Spleen (tissue), 13 donors: Measurements from ENCODE around the gene PRLH. TPM values are rescaled to one million over a fixed set of nuclear protein-coding genes. Genes with fewer than 3 reads are reported as not detected.
A peak's percentile ranks its signal among the peaks of the same experiment; 100 is the strongest.

ENCODE experiments used
- DNase-seq: peaks from one replicate; pipeline ENCODE4 v3.0.0-alpha.2; 2020
- H3K27ac ChIP-seq, 8 donors: fragments of 200-600 bp; sonication (generic) in 7 of 8; 1 replicate in 4 of 8; 2 replicates in 4 of 8; pipeline versions ENCODE4 v1.5.0 to v1.8.0; 2016 to 2021; ENCODE audit warnings: inconsistent platforms in 4 of 8, mild to moderate bottlenecking in 4 of 8, moderate library complexity in 1 of 8
- H3K27me3 ChIP-seq, 7 donors: fragments of 200-600 bp; sonication (generic) in 6 of 7; replicated peaks in 1 of 7; 1 replicate in 4 of 7; 2 replicates in 3 of 7; pipeline versions ENCODE4 v1.5.0 to v1.8.0; 2016 to 2021; ENCODE audit warnings: inconsistent platforms in 3 of 7, mild to moderate bottlenecking in 1 of 7
- H3K36me3 ChIP-seq, 6 donors: fragments of 200-600 bp; sonication (generic) in 5 of 6; 1 replicate in 4 of 6; 2 replicates in 2 of 6; pipeline versions ENCODE4 v1.5.0 to v1.8.0; 2016 to 2021; ENCODE audit warnings: inconsistent platforms in 2 of 6
- H3K4me1 ChIP-seq, 6 donors: fragments of 200-600 bp; sonication (generic) in 5 of 6; 1 replicate in 3 of 6; 2 replicates in 3 of 6; pipeline versions ENCODE4 v1.5.0 to v1.8.0; 2016 to 2021; ENCODE audit warnings: inconsistent platforms in 3 of 6
- H3K4me3 ChIP-seq, 8 donors: fragments of 200-600 bp; sonication (generic) in 7 of 8; 1 replicate in 4 of 8; 2 replicates in 4 of 8; pipeline versions ENCODE4 v1.5.0 to v1.8.0; 2016 to 2021; ENCODE audit warnings: inconsistent platforms in 4 of 8, mild to moderate bottlenecking in 4 of 8, moderate library complexity in 2 of 8
- H3K9me3 ChIP-seq, 8 donors: fragments of 200-600 bp; sonication (generic) in 7 of 8; 1 replicate in 4 of 8; 2 replicates in 4 of 8; pipeline versions ENCODE4 v1.5.0 to v1.8.0; 2016 to 2021; ENCODE audit warnings: inconsistent platforms in 4 of 8
- POLR2A ChIP-seq, 3 donors: fragments of 450-650 bp; IDR thresholded peaks; one replicate each; pipeline ENCODE4 v1.5.1; 2017; ENCODE audit warnings: antibody characterized with exemption in 3 of 3, mild to moderate bottlenecking in 1 of 3
- POLR2AphosphoS5 ChIP-seq, 3 donors: sonication (generic); formaldehyde crosslinking; IDR thresholded peaks; one replicate each; pipeline ENCODE4 v1.5.1; 2017; ENCODE audit warnings: antibody characterized with exemption in 3 of 3
- WGBS, 5 donors: extraction: QIAGEN DNeasy Blood & Tissue Kit in 3 of 5; methylation state at CpG; one replicate each; pipeline versions ENCODE4 v1.1.5 to v1.1.7; 2013 to 2018; 5-methylcytosine and 5-hydroxymethylcytosine counted together
- intact Hi-C: fragments of 100-400 bp; cut with DNase I; formaldehyde crosslinking; loops from one replicate; pipeline ENCODE4 v1.15.0; 2023; ENCODE audit warnings: low total_unique reads
- long read RNA-seq, 2 donors: transcript quantifications; one replicate each; lab custom pipeline, GENCODE V29; 2026
- polyA plus RNA-seq, 3 donors: library from polyadenylated mRNA; stranded (reverse); fragments of 200-250 nt; gene quantifications; one replicate each; pipeline ENCODE4 v1.2.1, GENCODE V29; 2013
- total RNA-seq, 7 donors: library from RNA; depleted of rRNA in 3 of 7; stranded (reverse); fragments of >200 nt in 3 of 7; fragmentation: NEBNext Ultra II Directional in 4 of 7; extraction: Animal tissue kit (Norgen Biotek cat#: 25700) in 4 of 7; gene quantifications; one replicate each; pipeline versions ENCODE4 v1.1.0 to v1.2.1, GENCODE V29; 2016 to 2021
- TF ChIP-seq, protein P1 (sequence below), 11 experiments: fragments of 200-600 bp in 7 of 11; fragments of 450-650 bp in 4 of 11; sonication (generic) in 4 of 11; IDR thresholded peaks in 8 of 11; conservative IDR thresholded peaks in 3 of 11; 1 replicate in 7 of 11; 2 replicates in 4 of 11; pipeline versions ENCODE4 v1.4.0 to v1.8.0; 2016 to 2021; ENCODE audit warnings: antibody characterized with exemption in 11 of 11, inconsistent platforms in 4 of 11, mild to moderate bottlenecking in 1 of 11
- donor health status: healthy with polysubstance abuse.
- donor health status: DM: no; HTN: no; CAD: no; lungs with moderate emphysema.
- donor health status: DM: no; HTN: no; CAD: no.
- donor health status: Bipolar disorder and iron deficiency.
- donor health status: healthy.
- donor health status: DM: no; HTN: no; CAD: no.
- donor health status: DM: yes; HTN: yes; CAD: no.

PRLH gene, protein sequence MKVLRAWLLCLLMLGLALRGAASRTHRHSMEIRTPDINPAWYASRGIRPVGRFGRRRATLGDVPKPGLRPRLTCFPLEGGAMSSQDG
- total RNA-seq (not detected), polyA plus RNA-seq (not detected)
- long read RNA-seq, donor 1 = 0 reads
- long read RNA-seq, donor 2 = 0 reads

DNA sequence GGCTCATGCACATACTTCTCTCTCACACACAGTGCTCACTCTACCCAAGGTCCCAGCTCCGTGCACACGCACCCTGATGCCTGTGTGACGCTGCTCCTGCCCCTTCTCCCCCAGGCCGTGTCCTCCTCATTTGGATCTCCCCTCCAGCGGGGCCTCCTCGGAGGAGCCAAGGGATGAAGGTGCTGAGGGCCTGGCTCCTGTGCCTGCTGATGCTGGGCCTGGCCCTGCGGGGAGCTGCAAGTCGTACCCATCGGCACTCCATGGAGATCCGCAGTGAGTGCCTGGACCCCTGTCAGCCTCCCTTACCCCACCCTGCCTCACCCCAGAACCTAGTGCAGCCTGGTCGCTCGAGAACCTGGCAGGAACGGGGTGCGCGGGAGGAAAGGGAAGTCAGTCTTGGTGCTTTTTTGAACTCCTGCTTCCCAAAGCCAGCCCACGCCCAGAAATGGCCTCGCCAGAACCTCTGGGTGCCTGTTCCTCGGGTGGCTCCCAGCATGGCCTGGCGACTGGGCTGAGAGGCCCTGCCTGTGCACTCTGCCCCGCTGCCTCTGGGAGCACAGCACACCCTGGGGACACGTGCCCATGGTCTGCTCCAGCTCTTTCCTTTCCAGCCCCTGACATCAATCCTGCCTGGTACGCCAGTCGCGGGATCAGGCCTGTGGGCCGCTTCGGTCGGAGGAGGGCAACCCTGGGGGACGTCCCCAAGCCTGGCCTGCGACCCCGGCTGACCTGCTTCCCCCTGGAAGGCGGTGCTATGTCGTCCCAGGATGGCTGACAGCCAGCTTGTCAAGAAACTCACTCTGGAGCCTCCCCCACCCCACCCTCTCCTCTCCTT is at the start of gene PRLH:
PRLH (plus strand) TSS at position 174 of the 835 bp plus-strand sequence; CDS start at position 174, 0 bp downstream.
- H3K27ac ChIP-seq = no peak within 1 kb of the TSS
- intact Hi-C loops = no loop called here
- H3K36me3 ChIP-seq = no peaks in the 10 kb centered on the region
- peaks cover 0 to under 1% (median 0%) of the 10 kb centered on the region in 6 donors for H3K4me1 ChIP-seq
- TF ChIP-seq POLR2A (IDR thresholded peaks at IDR 0.05) = no peak
- TF ChIP-seq POLR2AphosphoS5 (IDR thresholded peaks at IDR 0.05) = no peak
- TF ChIP-seq, protein P1, sequence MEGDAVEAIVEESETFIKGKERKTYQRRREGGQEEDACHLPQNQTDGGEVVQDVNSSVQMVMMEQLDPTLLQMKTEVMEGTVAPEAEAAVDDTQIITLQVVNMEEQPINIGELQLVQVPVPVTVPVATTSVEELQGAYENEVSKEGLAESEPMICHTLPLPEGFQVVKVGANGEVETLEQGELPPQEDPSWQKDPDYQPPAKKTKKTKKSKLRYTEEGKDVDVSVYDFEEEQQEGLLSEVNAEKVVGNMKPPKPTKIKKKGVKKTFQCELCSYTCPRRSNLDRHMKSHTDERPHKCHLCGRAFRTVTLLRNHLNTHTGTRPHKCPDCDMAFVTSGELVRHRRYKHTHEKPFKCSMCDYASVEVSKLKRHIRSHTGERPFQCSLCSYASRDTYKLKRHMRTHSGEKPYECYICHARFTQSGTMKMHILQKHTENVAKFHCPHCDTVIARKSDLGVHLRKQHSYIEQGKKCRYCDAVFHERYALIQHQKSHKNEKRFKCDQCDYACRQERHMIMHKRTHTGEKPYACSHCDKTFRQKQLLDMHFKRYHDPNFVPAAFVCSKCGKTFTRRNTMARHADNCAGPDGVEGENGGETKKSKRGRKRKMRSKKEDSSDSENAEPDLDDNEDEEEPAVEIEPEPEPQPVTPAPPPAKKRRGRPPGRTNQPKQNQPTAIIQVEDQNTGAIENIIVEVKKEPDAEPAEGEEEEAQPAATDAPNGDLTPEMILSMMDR (IDR thresholded peaks at IDR 0.05 in 8 of 11, conservative IDR thresholded peaks at IDR 0.05 in 3 of 11) = no peak
- no peaks in the 10 kb centered on the region for H3K9me3 ChIP-seq
- WGBS, 5 donors = 77 to 81% (median 78%) methylated on average over 29 to 32 of the region's 32 CpGs
- H3K27me3 ChIP-seq = peaks cover 0 to 51% (median 16%) of the 10 kb centered on the region in 7 donors
- peak; percentile 69 for DNase-seq
- H3K4me3 ChIP-seq = no peak within 1 kb of the TSS

DNA sequence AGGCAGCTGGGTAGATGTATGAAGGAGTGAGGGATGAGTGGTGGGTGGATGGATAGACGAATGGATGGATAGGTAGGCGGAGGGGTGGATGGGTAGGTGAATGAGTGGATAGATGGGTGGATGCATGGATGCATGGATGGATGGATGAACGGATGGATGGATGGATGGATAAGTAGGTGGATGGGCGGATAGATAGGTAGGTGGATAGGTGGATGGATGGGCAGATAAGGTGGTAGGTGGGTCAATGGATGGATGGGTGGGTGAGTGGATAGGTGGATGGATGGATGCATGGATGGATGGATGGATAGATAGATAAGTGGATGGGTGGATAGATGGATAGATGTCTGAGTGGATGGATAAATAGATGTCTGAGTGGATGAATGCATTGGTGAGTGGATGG is 49.2 kb upstream of the PRLH start:
- 63 to 93% (median 90%) methylated on average over 4 of the region's 4 CpGs for WGBS, 5 donors
- Histone ChIP-seq H3K36me3 (no peaks in the 10 kb centered on the region), H3K27me3 (peaks cover 0 to 8% (median 0%) of the 10 kb centered on the region in 7 donors), H3K4me3 (no peak overlapping the region), H3K4me1 (peaks cover 0 to 9% (median 1%) of the 10 kb centered on the region in 6 donors), H3K27ac (no peak overlapping the region), H3K9me3 (no peaks in the 10 kb centered on the region)
- DNase-seq = no peak
- TF ChIP-seq, protein P1 (IDR thresholded peaks at IDR 0.05 in 8 of 11, conservative IDR thresholded peaks at IDR 0.05 in 3 of 11) = no peak
- TF ChIP-seq POLR2AphosphoS5 (IDR thresholded peaks at IDR 0.05) (no peak), POLR2A (IDR thresholded peaks at IDR 0.05) (no peak)
- intact Hi-C loops = loop anchor here (10.0 kb wide), 1 partner anchor 228 kb away; no protein-coding TSS in a partner anchor

DNA sequence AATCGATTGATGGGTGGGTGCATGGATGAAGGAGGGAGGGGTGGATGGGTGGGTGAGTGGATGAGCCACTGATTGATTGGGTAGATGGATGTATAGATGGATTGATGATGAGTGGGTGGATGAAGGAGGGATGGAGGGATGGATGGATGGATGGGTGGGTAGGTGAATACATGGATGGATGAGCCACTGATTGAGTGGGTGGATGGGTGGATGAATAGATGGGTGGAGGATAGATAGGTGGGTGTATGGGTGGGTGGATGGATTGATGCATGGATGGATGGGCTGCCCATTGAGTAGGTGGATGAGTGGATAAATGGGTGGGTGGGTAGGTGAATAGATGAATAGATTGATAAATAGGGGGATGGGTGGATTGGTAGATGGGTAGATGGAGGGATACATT is 48.4 kb upstream of the PRLH start:
- Histone ChIP-seq H3K4me3 (no peak overlapping the region), H3K27me3 (peaks cover 0 to 4% (median 0%) of the 10 kb centered on the region in 7 donors), H3K27ac (no peak overlapping the region), H3K4me1 (peaks cover 0 to 4% (median 0%) of the 10 kb centered on the region in 6 donors), H3K9me3 (no peaks in the 10 kb centered on the region), H3K36me3 (no peaks in the 10 kb centered on the region)
- no peak for DNase-seq
- WGBS, 5 donors = 80 to 95% (median 87%) methylated on average over 1 of the region's 1 CpG
- TF ChIP-seq POLR2A (IDR thresholded peaks at IDR 0.05) (no peak), POLR2AphosphoS5 (IDR thresholded peaks at IDR 0.05) (no peak)
- TF ChIP-seq, protein P1 (IDR thresholded peaks at IDR 0.05 in 8 of 11, conservative IDR thresholded peaks at IDR 0.05 in 3 of 11) = no peak
- intact Hi-C loops = loop anchor here (10.0 kb wide), 1 partner anchor 227 kb away; no protein-coding TSS in a partner anchor
